Heart left ventricle (tissue), 16 donors: ENCODE data around the gene ST3GAL4. TPM values are rescaled to one million over a fixed set of nuclear protein-coding genes. Genes with fewer than 3 reads are reported as not detected.

Experiments used
- ATAC-seq, 4 donors: fragments of 200-7000 bp; cut with Tn5 transposase; one replicate each; pipeline ENCODE4 v1.9.1; 2020 to 2022; ENCODE audit warnings: moderate library complexity in 4 of 4, mild to moderate bottlenecking in 3 of 4, moderate number of reproducible peaks in 1 of 4
- DNase-seq, 5 donors: peaks; one replicate each; pipeline ENCODE4 v3.0.0-alpha.2; 2020
- H3K27ac ChIP-seq, 12 donors: fragments of 200-600 bp; sonication (generic) in 4 of 12; one replicate each; pipeline versions ENCODE4 v1.5.0 to v1.8.0; 2016 to 2022; ENCODE audit warnings: mild to moderate bottlenecking in 2 of 12
- H3K27me3 ChIP-seq, 9 donors: fragments of 200-600 bp; sonication (generic) in 2 of 9; one replicate each; pipeline versions ENCODE4 v1.5.1 to v1.8.0; 2016 to 2022; ENCODE audit warnings: mild to moderate bottlenecking in 3 of 9
- H3K36me3 ChIP-seq, 9 donors: fragments of 200-600 bp; sonication (generic) in 2 of 9; one replicate each; pipeline versions ENCODE4 v1.5.0 to v1.8.0; 2018 to 2022; ENCODE audit warnings: mild to moderate bottlenecking in 2 of 9
- H3K4me1 ChIP-seq, 12 donors: fragments of 200-600 bp; sonication (generic) in 4 of 12; one replicate each; pipeline versions ENCODE4 v1.5.0 to v1.8.0; 2016 to 2022; ENCODE audit warnings: mild to moderate bottlenecking in 3 of 12
- H3K4me3 ChIP-seq, 12 donors: fragments of 200-600 bp; sonication (generic) in 4 of 12; one replicate each; pipeline versions ENCODE4 v1.5.0 to v1.8.0; 2017 to 2022; ENCODE audit warnings: mild to moderate bottlenecking in 9 of 12, moderate library complexity in 4 of 12
- H3K9me3 ChIP-seq, 12 donors: fragments of 200-600 bp; sonication (generic) in 4 of 12; one replicate each; pipeline versions ENCODE4 v1.5.0 to v1.8.0; 2016 to 2022; ENCODE audit warnings: mild to moderate bottlenecking in 1 of 12
- CTCF ChIP-seq, 12 donors: fragments of 200-600 bp; sonication (generic) in 4 of 12; IDR thresholded peaks; one replicate each; pipeline versions ENCODE4 v1.5.0 to v1.8.0; 2018 to 2022; ENCODE audit warnings: antibody characterized with exemption in 12 of 12, mild to moderate bottlenecking in 5 of 12
- POLR2A ChIP-seq, 2 donors: fragments of 450-650 bp; IDR thresholded peaks; one replicate each; pipeline ENCODE4 v1.6.1; 2017; ENCODE audit warnings: antibody characterized with exemption in 2 of 2, mild to moderate bottlenecking in 2 of 2, moderate library complexity in 2 of 2
- WGBS, 4 donors: extraction: QIAGEN DNeasy Blood & Tissue Kit in 2 of 4; methylation state at CpG; one replicate each; pipeline versions ENCODE4 v1.1.5 to v1.1.7; 2013 to 2018; 5-methylcytosine and 5-hydroxymethylcytosine counted together
- intact Hi-C, 10 donors: fragments of 100-400 bp; cut with DNase I; formaldehyde crosslinking; loops; one replicate each; pipeline versions ENCODE4 v1.11.1 to v1.14.2; 2022
- polyA plus RNA-seq, 2 donors: library from polyadenylated mRNA; stranded (reverse); fragments of 200-250 nt; gene quantifications; one replicate each; pipeline ENCODE4 v1.2.3, GENCODE V29; 2013
- total RNA-seq, 9 donors: library from RNA; depleted of rRNA in 2 of 9; stranded (reverse); fragments of >200 nt in 2 of 9; fragmentation: NEBNext Ultra II Directional in 3 of 9; extraction: Animal tissue kit (Norgen Biotek cat#: 25700) in 3 of 9; gene quantifications; one replicate each; pipeline versions ENCODE4 v1.1.0 to v1.2.4, GENCODE V29; 2016 to 2023
- donor health status: ischemic (EF 13 %, LVEDD 7.1; RV severe dilation, severe dysfunction).
- donor health status: healthy with polysubstance abuse.
- donor health status: DM: no; HTN: yes; CAD: no.
- donor health status: DM: no; HTN: no; CAD: no.
- donor health status: ischemic (EF 25% LVEDD 6.9; RV normal size, moderate dysfunction).
- donor health status: ischemic (EF 25% LVEDD 5.7; RV mildly dilated, moderate dysfunction).
- donor health status: healthy.
- donor health status: DM: yes; HTN: yes; CAD: no.
- donor health status: ischemic (EF 35%, LVEDD 5.7; RV mildly dilated, moderate dysfunction).
- donor health status: nonischemic (EF 11% LVEDD 7.7; RV severe dilation, severe dysfunction).
- donor health status: DM: yes; HTN: yes; CAD: no.
- donor health status: PGD.
- donor health status: ischemic (EF 29% LVEDD 5.4; RV normal size, mild dysfunction).
- donor health status: nonischemic (EF 23%, LVEDD 6.1; RV moderate dilation, normal function).

The ST3GAL4 gene
- total and polyA plus RNA-seq, 11 donors: 30.6 to 168 (median 66.1) TPM

- ATAC-seq: no peak
- H3K9me3 ChIP-seq: no peaks in the 10 kb centered on the region
- H3K4me1 ChIP-seq: peaks cover 0 to 62% (median 18%) of the 10 kb centered on the region in 12 donors
- 89 to 96% (median 89%) methylated on average over 3 of the region's 3 CpGs for WGBS, 4 donors
- no peak for DNase-seq
- no peak overlapping the region for H3K4me3 ChIP-seq
- intact Hi-C loops: loop anchor here in 2 of 10 donors (5.0 to 10.0 kb wide), 2 partner anchors 111 to 114 kb away; no protein-coding TSS in a partner anchor
- H3K27me3 ChIP-seq: no peaks in the 10 kb centered on the region
- no peaks in the 10 kb centered on the region for H3K36me3 ChIP-seq
- TF ChIP-seq CTCF (IDR thresholded peaks at IDR 0.05) (no peak), POLR2A (IDR thresholded peaks at IDR 0.05) (no peak)
- H3K27ac ChIP-seq: peak overlapping the region in 1 of 12 donors; percentile 25
Observed at GRCh38 chr11:126426106-126426505, 70.6 kb downstream of the ST3GAL4 start.

- Histone ChIP-seq H3K27me3 (no peaks in the 10 kb centered on the region), H3K4me1 (peaks cover 2 to 62% (median 18%) of the 10 kb centered on the region in 12 donors), H3K4me3 (no peak overlapping the region), H3K27ac (peak overlapping the region in 10 of 12 donors; percentile 22 to 71 (median 46)), H3K9me3 (no peaks in the 10 kb centered on the region), H3K36me3 (no peaks in the 10 kb centered on the region)
- ATAC-seq (peak in 3 of 4 donors; percentile 12 to 17 (median 14)), DNase-seq (peak in 1 of 5 donors; percentile 65)
- intact Hi-C loops: loop anchor here in 2 of 10 donors (5.0 to 10.0 kb wide), 2 partner anchors 112 to 115 kb away; no protein-coding TSS in a partner anchor
- TF ChIP-seq CTCF (IDR thresholded peaks at IDR 0.05) (no peak), POLR2A (IDR thresholded peaks at IDR 0.05) (no peak)
- 57 to 65% (median 60%) methylated on average over 14 of the region's 14 CpGs for WGBS, 4 donors
Observed at GRCh38 chr11:126426820-126427749, 71.6 kb downstream of the ST3GAL4 start.

- intact Hi-C loops: loop anchor here in 2 of 10 donors (10.0 kb wide), 1 partner anchor 116 kb away; no protein-coding TSS in a partner anchor
- 86 to 89% (median 89%) methylated on average over 10 of the region's 10 CpGs for WGBS, 4 donors
- Histone ChIP-seq H3K4me1 (peaks cover 3 to 56% (median 22%) of the 10 kb centered on the region in 12 donors), H3K9me3 (no peaks in the 10 kb centered on the region), H3K27me3 (no peaks in the 10 kb centered on the region), H3K36me3 (no peaks in the 10 kb centered on the region), H3K27ac (peak overlapping the region in 9 of 12 donors; percentile 12 to 86 (median 70)), H3K4me3 (no peak overlapping the region)
- ATAC-seq (no peak), DNase-seq (no peak)
- TF ChIP-seq POLR2A (IDR thresholded peaks at IDR 0.05) (no peak), CTCF (IDR thresholded peaks at IDR 0.05) (no peak)
Observed at GRCh38 chr11:126430581-126431335, 75.3 kb downstream of the ST3GAL4 start.
